GM08714 (cell line): ENCODE data around the gene TLE5.
"Not testable (repeated sequence)": the region's sequence is repeated elsewhere in the genome, so short reads cannot be mapped to it uniquely, and the experiment has no call there.

Source experiments
- H3K4me3 ChIP-seq: fragments of 200-500 bp; sonication (Bioruptor generic); 2 replicates; pipeline ENCODE4 v1.5.1; 2014; ENCODE audit warnings: mild to moderate bottlenecking, low read length, inconsistent platforms
- ZNF274 ChIP-seq: IDR thresholded peaks from 2 replicates; pipeline ENCODE4 v1.6.1; 2012; ENCODE audit warnings: mild to moderate bottlenecking, low read depth, low read length

The TLE5 gene

GRCh38 chr19:3059653-3060052, 2.6 kb downstream of the TLE5 start:
- TF ChIP-seq ZNF274: no peak
- H3K4me3 ChIP-seq: no peak overlapping the region; the same call in 1 of the 2 replicates

GRCh38 chr19:3058821-3059314, 3.4 kb downstream of the TLE5 start:
- H3K4me3 ChIP-seq: no peak overlapping the region
- no peak for TF ChIP-seq ZNF274

GRCh38 chr19:3058009-3058820, 4.1 kb downstream of the TLE5 start:
- no peak for TF ChIP-seq ZNF274
- H3K4me3 ChIP-seq: no peak overlapping the region

- no peak for TF ChIP-seq ZNF274
- H3K4me3 ChIP-seq: no peak overlapping the region
These were observed 5.0 kb downstream of the TLE5 start for GRCh38 chr19:3057275-3057714.

GRCh38 chr19:3056417-3057088, 5.7 kb downstream of the TLE5 start:
- no peak for TF ChIP-seq ZNF274
- no peak overlapping the region for H3K4me3 ChIP-seq

GRCh38 chr19:3055741-3056416, 6.4 kb downstream of the TLE5 start:
- no peak overlapping the region for H3K4me3 ChIP-seq
- no peak for TF ChIP-seq ZNF274

GRCh38 chr19:3054972-3055740, 7.1 kb downstream of the TLE5 start:
- no peak for TF ChIP-seq ZNF274
- H3K4me3 ChIP-seq: no peak overlapping the region

GRCh38 chr19:3054265-3054971, 7.9 kb downstream of the TLE5 start:
- H3K4me3 ChIP-seq: no peak overlapping the region
- no peak for TF ChIP-seq ZNF274

- no peak overlapping the region for H3K4me3 ChIP-seq
- TF ChIP-seq ZNF274: no peak
These were observed 8.5 kb downstream of the TLE5 start for GRCh38 chr19:3053780-3054179.

- no peak for TF ChIP-seq ZNF274
- H3K4me3 ChIP-seq: no peak overlapping the region
These were observed 9.1 kb downstream of the TLE5 start for GRCh38 chr19:3053218-3053621.

- not testable (repeated sequence) for H3K4me3 ChIP-seq
These were observed 12.3 kb downstream of the TLE5 start for GRCh38 chr19:3050016-3050415.

GRCh38 chr19:3049089-3049488, 13.2 kb downstream of the TLE5 start:
- TF ChIP-seq ZNF274: no peak

GRCh38 chr19:3048190-3048533, 14.1 kb downstream of the TLE5 start:
- H3K4me3 ChIP-seq: no peak overlapping the region
- no peak for TF ChIP-seq ZNF274

More at GRCh38 chr19:3049089-3049488, 13.2 kb downstream of the TLE5 start:
- H3K4me3 ChIP-seq: no peak overlapping the region

GRCh38 chr19:3047496-3048189, 14.7 kb downstream of the TLE5 start:
- no peak overlapping the region for H3K4me3 ChIP-seq
- TF ChIP-seq ZNF274: no peak
